ENCODE measurements around the gene STAM.
A peak's percentile ranks its signal among the peaks of the same experiment; 100 is the strongest.

STAM gene

DNA sequence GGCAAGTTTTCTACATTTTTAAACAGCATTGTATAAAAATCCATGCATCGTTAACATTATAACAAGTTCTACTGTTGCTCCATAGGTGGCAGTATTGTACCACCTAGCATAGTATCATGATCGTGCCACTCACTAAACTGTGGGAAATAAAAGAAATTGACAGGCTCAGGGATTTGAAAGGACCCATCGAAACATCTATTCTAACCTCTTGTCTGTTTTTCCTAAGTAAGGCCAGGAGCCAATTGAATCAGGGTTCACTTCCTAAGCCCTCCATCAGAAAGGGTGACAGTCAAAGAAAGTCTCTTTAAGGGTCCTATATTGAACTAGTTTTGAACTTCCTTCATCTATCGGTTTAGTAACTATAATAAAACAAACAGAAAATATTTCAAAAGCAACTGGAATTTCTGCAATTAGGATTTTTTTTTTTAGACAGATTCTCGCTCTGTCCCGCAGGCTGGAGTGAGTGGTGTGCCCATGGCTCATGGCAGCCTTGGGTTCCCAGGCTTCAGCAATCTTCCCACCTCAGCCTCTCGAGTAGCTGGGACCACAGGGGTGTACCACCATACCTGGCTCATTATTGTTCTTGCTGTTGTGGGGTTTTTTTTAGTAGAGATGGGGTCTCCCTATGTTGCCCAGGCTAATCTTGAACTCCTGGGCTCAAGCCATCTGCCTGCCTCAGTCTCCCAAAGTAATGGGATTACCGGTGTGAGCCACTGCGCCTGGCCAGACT lies 36.2 kb upstream of the STAM start:
- H3K36me3 ChIP-seq (ENCODE audit: control insufficient read depth in 2 of 2, insufficient read depth in 1 of 2, low read length in 2 of 2), result no peaks in the 10 kb centered on the region; a peak in 1 of 3 replicates
- no peaks in the 10 kb centered on the region for H3K4me1 ChIP-seq (ENCODE audit: control insufficient read depth, insufficient read depth, low read length)
- ChIA-PET CTCF (interaction anchor here (0.6 to 1.2 kb wide), 8 partner anchors 17 to 497 kb away, joined by 3 to 7 read pairs (median 4); no protein-coding TSS in a partner anchor), POLR2A (no interaction called here)
- H3K4me3 ChIP-seq (ENCODE audit: low read depth, low read length), result no peak overlapping the region
- no peaks in the 10 kb centered on the region for H3K9me3 ChIP-seq (ENCODE audit: control insufficient read depth, insufficient read depth, low read depth, low read length)
- no peak overlapping the region for H3K27ac ChIP-seq (ENCODE audit: extremely low read depth, low read depth, low read length)
- no peak for TF ChIP-seq ZSCAN5A (tag by site-specific recombination; IDR thresholded peaks at IDR 0.05)
- no peak for TF ChIP-seq HOXA7 (CRISPR knock-in tag; IDR thresholded peaks at IDR 0.05; ENCODE audit: borderline replicate concordance)
- TF ChIP-seq ZNF19 (tag by site-specific recombination; IDR thresholded peaks at IDR 0.05; ENCODE audit: low read depth), result no peak
- TF ChIP-seq ZNF654 (tag by site-specific recombination; IDR thresholded peaks at IDR 0.05; ENCODE audit: low read depth), result peak; percentile 92
- peak; percentile 94 for TF ChIP-seq PRDM4 (tag by site-specific recombination; IDR thresholded peaks at IDR 0.05)
- TF ChIP-seq, protein P1, sequence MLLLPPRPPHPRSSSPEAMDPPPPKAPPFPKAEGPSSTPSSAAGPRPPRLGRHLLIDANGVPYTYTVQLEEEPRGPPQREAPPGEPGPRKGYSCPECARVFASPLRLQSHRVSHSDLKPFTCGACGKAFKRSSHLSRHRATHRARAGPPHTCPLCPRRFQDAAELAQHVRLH (tag by site-specific recombination; IDR thresholded peaks at IDR 0.05), result no peak
- no peak for TF ChIP-seq BCL11B (tag by site-specific recombination; IDR thresholded peaks at IDR 0.05; ENCODE audit: low read depth)
- no peak for TF ChIP-seq ZNF211 (tag by site-specific recombination; IDR thresholded peaks at IDR 0.05; ENCODE audit: low read depth)
- TF ChIP-seq, protein P2, sequence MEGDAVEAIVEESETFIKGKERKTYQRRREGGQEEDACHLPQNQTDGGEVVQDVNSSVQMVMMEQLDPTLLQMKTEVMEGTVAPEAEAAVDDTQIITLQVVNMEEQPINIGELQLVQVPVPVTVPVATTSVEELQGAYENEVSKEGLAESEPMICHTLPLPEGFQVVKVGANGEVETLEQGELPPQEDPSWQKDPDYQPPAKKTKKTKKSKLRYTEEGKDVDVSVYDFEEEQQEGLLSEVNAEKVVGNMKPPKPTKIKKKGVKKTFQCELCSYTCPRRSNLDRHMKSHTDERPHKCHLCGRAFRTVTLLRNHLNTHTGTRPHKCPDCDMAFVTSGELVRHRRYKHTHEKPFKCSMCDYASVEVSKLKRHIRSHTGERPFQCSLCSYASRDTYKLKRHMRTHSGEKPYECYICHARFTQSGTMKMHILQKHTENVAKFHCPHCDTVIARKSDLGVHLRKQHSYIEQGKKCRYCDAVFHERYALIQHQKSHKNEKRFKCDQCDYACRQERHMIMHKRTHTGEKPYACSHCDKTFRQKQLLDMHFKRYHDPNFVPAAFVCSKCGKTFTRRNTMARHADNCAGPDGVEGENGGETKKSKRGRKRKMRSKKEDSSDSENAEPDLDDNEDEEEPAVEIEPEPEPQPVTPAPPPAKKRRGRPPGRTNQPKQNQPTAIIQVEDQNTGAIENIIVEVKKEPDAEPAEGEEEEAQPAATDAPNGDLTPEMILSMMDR (tag by site-specific recombination; IDR thresholded peaks at IDR 0.05), result peak; percentile 52; the same call in 1 of the 2 replicates
- TF ChIP-seq ZSCAN30 (tag by site-specific recombination; IDR thresholded peaks at IDR 0.05), result peak; percentile 22; the same call in 1 of the 2 replicates
- no peak for TF ChIP-seq ZNF341 (tag by site-specific recombination; IDR thresholded peaks at IDR 0.05; ENCODE audit: low read depth)
- TF ChIP-seq ZNF473 (tag by site-specific recombination; IDR thresholded peaks at IDR 0.05), result no peak
- 0 out of 2 replicates have a peak, but pooled peaks have one; percentile 45 for TF ChIP-seq ZNF501 (tag by site-specific recombination; IDR thresholded peaks at IDR 0.05)
- TF ChIP-seq ZNF2 (tag by site-specific recombination; IDR thresholded peaks at IDR 0.05), result 0 out of 2 replicates have a peak, but pooled peaks have one; percentile 26
- no peak for TF ChIP-seq ZNF664 (tag by site-specific recombination; IDR thresholded peaks at IDR 0.05)
- TF ChIP-seq ZNF433 (tag by site-specific recombination; IDR thresholded peaks at IDR 0.05; ENCODE audit: low read depth), result no peak
- TF ChIP-seq ZNF223 (tag by site-specific recombination; IDR thresholded peaks at IDR 0.05), result no peak
- TF ChIP-seq, protein P3, sequence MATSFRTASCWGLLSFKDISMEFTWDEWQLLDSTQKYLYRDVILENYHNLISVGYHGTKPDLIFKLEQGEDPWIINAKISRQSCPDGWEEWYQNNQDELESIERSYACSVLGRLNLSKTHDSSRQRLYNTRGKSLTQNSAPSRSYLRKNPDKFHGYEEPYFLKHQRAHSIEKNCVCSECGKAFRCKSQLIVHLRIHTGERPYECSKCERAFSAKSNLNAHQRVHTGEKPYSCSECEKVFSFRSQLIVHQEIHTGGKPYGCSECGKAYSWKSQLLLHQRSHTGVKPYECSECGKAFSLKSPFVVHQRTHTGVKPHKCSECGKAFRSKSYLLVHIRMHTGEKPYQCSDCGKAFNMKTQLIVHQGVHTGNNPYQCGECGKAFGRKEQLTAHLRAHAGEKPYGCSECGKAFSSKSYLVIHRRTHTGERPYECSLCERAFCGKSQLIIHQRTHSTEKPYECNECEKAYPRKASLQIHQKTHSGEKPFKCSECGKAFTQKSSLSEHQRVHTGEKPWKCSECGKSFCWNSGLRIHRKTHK (tag by site-specific recombination; IDR thresholded peaks at IDR 0.05), result no peak
- TF ChIP-seq ZNF747 (tag by site-specific recombination; IDR thresholded peaks at IDR 0.05), result no peak
- TF ChIP-seq ZNF513 (tag by site-specific recombination; IDR thresholded peaks at IDR 0.05), result no peak
- no peak for TF ChIP-seq KLF10 (tag by site-specific recombination; IDR thresholded peaks at IDR 0.05)
- no peak for TF ChIP-seq ZNF155 (tag by site-specific recombination; IDR thresholded peaks at IDR 0.05)
- TF ChIP-seq FEZF1 (tag by site-specific recombination; IDR thresholded peaks at IDR 0.05), result no peak
- TF ChIP-seq, protein P4, sequence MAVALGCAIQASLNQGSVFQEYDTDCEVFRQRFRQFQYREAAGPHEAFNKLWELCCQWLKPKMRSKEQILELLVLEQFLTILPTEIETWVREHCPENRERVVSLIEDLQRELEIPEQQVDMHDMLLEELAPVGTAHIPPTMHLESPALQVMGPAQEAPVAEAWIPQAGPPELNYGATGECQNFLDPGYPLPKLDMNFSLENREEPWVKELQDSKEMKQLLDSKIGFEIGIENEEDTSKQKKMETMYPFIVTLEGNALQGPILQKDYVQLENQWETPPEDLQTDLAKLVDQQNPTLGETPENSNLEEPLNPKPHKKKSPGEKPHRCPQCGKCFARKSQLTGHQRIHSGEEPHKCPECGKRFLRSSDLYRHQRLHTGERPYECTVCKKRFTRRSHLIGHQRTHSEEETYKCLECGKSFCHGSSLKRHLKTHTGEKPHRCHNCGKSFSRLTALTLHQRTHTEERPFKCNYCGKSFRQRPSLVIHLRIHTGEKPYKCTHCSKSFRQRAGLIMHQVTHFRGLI (tag by site-specific recombination; IDR thresholded peaks at IDR 0.05), result no peak
- no peak for TF ChIP-seq ZNF488 (tag by site-specific recombination; IDR thresholded peaks at IDR 0.05)
- TF ChIP-seq ZNF621 (tag by site-specific recombination; IDR thresholded peaks at IDR 0.05), result no peak
